CD4-positive, alpha-beta T cell treated with Interleukin-2 at 100 ng/mL for 4 hours (primary cell): Measurements from ENCODE around the gene C2orf92.

Source experiments
- DNase-seq: peaks from one replicate; pipeline ENCODE4 v3.0.0-alpha.2; 2020; ENCODE audit warnings: low spot score

The C2orf92 gene

GRCh38 chr2:97745474-97746174 lies 76.1 kb downstream of the C2orf92 start:
- DNase-seq: peak; percentile 68

DNA sequence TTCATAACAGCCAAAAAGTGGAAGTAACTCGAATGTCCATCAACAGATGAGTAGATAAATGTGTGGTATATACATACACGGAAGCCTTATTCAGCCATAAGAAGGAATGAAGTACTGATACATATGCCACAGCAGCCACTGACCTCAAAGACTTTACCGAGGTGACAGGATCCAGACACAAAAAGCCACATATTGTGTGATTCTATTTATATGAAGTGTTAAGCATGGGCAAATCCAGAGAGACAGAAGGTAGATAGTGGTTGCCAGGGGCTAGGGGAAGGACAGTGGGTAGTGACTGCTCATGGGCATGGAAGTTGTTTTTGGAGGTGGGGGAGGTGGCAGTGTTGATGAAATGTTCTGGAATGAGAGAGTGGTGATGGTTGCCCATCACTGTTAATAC lies 77.8 kb downstream of the C2orf92 start:
- peak; percentile 32 for DNase-seq

DNA sequence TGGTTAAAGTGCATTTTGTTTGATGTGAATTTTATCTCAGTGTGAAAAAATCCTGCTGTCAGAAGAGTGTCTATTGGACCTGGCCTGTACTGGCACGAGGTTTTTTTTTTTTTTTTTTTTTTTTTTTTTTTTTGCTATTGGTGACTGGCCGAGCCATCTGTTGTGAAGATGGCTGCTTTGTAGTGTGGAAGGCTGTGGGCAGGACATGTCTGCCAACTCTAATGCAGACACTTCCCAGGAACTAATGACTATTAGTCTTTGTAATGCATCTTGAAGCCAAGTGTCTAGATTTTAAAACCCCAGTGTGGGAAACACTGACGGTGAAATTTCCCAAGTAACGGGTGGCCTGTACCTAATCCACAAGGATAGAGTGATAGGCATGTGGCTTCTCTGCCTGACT lies 78.2 kb downstream of the C2orf92 start:
- DNase-seq: no peak

DNA sequence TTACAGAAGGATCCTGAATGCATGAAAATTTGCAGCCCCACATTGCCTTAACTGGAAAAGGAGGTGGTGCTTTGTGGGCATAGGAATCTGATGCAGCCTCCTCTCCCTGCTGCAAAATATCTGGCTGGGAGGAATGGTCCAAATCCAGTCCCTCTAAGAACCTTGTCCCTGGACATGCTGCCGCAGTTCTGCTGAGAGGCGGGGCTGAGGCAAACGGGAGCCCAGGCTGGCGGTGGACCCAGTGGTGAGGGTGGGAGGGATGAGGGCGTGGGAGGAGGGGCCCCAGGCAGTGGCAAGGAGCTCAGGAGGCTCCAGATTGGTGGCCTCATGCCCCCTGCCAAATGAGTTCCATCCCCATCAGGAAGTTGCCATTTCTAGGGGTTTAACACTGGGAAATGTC lies 80.1 kb downstream of the C2orf92 start:
- DNase-seq: no peak

DNA sequence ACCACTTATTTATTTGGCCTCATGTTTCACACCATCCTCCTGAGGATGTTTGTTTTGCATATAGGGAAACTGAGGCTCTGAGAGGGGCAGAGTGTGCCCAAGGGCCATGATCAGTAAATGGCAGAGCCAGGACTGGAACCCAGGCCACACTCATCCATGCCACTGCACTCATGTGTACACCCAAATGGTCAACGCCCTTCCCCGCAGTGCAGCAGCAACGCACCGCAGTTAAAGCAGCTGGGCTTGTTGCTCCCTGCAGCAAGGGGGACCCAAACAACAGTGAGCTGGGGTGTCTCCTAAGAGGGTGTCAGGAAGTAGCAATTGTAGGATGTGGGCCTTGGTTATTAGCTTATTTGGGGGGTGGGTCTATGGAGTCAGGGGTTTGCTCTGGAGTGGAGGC lies 80.5 kb downstream of the C2orf92 start:
- DNase-seq: no peak

GRCh38 chr2:97751752-97752151 lies 82.2 kb downstream of the C2orf92 start:
- no peak for DNase-seq
